ENCODE data around the gene LARP1. TPM values are rescaled to one million over a fixed set of nuclear protein-coding genes. Genes with fewer than 3 reads are reported as not detected.

LARP1 gene
- 335 and 338 TPM in 2 replicates for total RNA-seq

DNA sequence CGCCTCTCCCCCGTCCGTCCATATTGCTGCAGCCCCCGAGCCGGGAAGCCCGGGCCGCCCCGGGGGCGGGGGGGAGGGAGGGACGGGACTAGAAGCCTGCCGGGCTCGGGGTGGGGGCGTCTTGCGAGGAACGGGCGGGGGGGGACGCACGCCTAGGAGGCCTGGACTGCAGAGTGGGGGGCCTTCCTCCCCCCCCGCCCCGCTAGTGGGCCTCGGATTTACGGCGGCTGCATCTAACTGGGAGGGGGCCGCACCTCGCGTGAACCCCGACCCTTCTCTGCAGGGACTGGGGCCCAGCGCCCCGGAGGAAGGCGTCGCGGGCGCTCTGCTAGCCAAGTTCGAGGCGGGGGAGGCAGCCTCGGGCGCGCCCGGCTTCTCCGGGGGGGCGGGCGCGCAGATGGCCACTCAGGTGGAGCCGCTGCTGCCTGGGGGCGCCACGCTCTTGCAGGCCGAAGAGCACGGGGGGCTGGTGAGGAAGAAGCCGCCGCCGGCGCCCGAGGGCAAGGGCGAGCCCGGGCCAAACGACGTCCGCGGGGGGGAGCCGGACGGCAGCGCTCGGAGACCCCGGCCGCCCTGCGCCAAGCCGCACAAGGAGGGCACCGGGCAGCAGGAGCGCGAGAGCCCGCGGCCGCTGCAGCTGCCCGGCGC is at the start of gene LARP1:
Gene LARP1, plus strand, starts transcription at position 17 of the 648 bp plus-strand sequence. Its CDS starts 381 bp downstream, at position 398.
- Mint-ChIP-seq H3K4me1 (ENCODE audit: low read depth) (peaks cover 42% of the 10 kb centered on the region), H3K27ac (peak within 1 kb of the TSS; percentile 97), H3K27me3 (ENCODE audit: insufficient read depth) (peaks cover 1% of the 10 kb centered on the region), H3K36me3 (ENCODE audit: low read depth) (peaks cover 13% of the 10 kb centered on the region), H3K9me3 (no peaks in the 10 kb centered on the region), H3K4me3 (peak within 1 kb of the TSS; percentile 94)
- peak; percentile 4 for DNase-seq (ENCODE audit: low spot score)
- intact Hi-C loops (cut with micrococcal nuclease) = loop anchor here (1.0 to 10.0 kb wide), 10 partner anchors 27 to 717 kb away; partner anchors contain the start of genes CNOT8, FAM114A2, GALNT10 and GEMIN5

DNA sequence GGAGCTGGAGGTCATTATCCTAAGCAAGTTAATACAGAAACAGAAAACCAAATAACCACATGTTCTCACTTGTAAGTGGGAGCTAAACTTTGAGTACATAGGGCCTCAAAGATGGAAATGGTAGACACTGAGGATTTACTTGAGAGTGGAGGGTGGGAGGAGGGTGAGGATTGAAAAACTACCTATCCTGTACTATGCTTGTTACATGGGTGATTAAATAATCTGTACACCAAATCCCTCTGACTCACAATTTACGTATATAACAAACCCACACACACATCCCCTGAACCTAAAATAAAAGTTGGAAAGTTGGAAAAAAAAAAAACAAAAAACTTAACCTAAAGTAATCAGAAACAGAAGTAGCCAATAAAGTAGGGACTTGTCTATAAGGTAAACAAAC is 48.8 kb upstream of the LARP1 start:
- Mint-ChIP-seq H3K4me3 (no peak overlapping the region), H3K27ac (no peak overlapping the region), H3K4me1 (ENCODE audit: low read depth) (no peaks in the 10 kb centered on the region), H3K27me3 (ENCODE audit: insufficient read depth) (peaks cover 7% of the 10 kb centered on the region), H3K9me3 (no peaks in the 10 kb centered on the region), H3K36me3 (ENCODE audit: low read depth) (no peaks in the 10 kb centered on the region)
- DNase-seq (ENCODE audit: low spot score) = no peak
- intact Hi-C loops (cut with micrococcal nuclease) = no loop called here

DNA sequence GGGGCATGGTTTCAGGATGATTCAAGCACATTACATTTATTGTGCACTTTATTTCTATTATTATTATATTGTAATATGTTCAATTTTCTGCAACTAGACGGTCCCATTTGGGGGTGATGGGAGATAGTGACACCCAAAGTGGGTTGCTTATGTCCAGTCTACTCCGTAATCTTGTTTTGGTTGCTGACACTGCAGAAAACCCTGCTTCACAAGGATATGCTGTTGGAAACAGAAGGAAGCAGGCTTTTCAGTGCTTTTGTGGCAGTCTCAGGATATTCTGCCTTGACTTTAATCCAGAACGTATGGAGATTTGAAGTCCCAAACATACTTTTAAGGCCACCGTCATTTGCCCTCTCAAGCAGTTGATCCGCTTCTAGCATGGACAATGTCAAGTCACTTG is 47.5 kb upstream of the LARP1 start:
- Mint-ChIP-seq H3K27ac (no peak overlapping the region), H3K9me3 (no peaks in the 10 kb centered on the region), H3K36me3 (ENCODE audit: low read depth) (no peaks in the 10 kb centered on the region), H3K4me3 (no peak overlapping the region), H3K27me3 (ENCODE audit: insufficient read depth) (peaks cover 7% of the 10 kb centered on the region), H3K4me1 (ENCODE audit: low read depth) (no peaks in the 10 kb centered on the region)
- DNase-seq (ENCODE audit: low spot score) = no peak
- intact Hi-C loops (cut with micrococcal nuclease) = no loop called here

DNA sequence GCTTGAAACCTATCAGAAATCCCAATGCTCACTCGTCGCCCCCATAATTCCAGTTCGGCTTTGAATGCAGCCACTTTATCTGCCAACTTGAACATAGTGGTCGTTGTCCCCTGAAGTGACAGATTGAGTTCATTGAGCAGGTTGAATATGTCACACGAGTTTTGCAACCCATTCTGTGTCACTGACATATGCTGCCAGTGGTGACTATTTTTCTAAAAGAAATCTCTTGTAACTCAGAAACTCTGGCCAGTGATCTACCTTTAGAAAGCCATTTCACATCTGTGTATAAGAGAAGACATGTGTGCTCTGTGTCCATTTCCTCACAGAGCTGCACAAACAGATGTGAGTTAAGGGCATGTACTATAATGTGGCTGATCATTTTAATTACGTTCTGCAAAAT is 47.0 kb upstream of the LARP1 start:
- no peak overlapping the region for H3K27ac Mint-ChIP-seq
- intact Hi-C loops (cut with micrococcal nuclease) = no loop called here
- H3K36me3 Mint-ChIP-seq (ENCODE audit: low read depth) = no peaks in the 10 kb centered on the region
- no peak overlapping the region for H3K4me3 Mint-ChIP-seq
- no peaks in the 10 kb centered on the region for H3K4me1 Mint-ChIP-seq (ENCODE audit: low read depth)
- H3K9me3 Mint-ChIP-seq = no peaks in the 10 kb centered on the region
- DNase-seq (ENCODE audit: low spot score) = no peak
- peaks cover 7% of the 10 kb centered on the region for H3K27me3 Mint-ChIP-seq (ENCODE audit: insufficient read depth)

DNA sequence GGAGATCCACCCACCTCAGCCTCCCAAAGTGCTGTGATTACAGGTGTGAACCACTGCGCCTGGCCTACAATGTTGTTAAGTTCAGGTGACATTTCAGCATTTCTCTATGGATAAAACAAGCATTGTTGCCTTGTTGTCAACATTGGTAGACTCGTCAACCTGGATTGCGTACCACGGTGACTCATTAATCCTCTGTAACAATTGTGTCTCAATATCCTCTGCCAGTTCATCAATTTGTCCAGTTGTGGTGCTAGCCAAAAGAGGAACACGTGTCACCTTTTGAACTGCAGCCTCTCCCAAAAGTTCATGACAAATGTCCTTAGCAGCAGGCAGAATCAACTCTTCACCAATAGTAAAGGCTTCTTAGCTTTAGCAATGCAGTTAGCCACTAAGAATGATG is 46.3 kb upstream of the LARP1 start:
- DNase-seq (ENCODE audit: low spot score) = no peak
- intact Hi-C loops (cut with micrococcal nuclease) = no loop called here
- H3K4me3 Mint-ChIP-seq = no peak overlapping the region
- no peak overlapping the region for H3K27ac Mint-ChIP-seq
- peaks cover 7% of the 10 kb centered on the region for H3K27me3 Mint-ChIP-seq (ENCODE audit: insufficient read depth)
- H3K4me1 Mint-ChIP-seq (ENCODE audit: low read depth) = no peaks in the 10 kb centered on the region
- no peaks in the 10 kb centered on the region for H3K9me3 Mint-ChIP-seq
- H3K36me3 Mint-ChIP-seq (ENCODE audit: low read depth) = no peaks in the 10 kb centered on the region

DNA sequence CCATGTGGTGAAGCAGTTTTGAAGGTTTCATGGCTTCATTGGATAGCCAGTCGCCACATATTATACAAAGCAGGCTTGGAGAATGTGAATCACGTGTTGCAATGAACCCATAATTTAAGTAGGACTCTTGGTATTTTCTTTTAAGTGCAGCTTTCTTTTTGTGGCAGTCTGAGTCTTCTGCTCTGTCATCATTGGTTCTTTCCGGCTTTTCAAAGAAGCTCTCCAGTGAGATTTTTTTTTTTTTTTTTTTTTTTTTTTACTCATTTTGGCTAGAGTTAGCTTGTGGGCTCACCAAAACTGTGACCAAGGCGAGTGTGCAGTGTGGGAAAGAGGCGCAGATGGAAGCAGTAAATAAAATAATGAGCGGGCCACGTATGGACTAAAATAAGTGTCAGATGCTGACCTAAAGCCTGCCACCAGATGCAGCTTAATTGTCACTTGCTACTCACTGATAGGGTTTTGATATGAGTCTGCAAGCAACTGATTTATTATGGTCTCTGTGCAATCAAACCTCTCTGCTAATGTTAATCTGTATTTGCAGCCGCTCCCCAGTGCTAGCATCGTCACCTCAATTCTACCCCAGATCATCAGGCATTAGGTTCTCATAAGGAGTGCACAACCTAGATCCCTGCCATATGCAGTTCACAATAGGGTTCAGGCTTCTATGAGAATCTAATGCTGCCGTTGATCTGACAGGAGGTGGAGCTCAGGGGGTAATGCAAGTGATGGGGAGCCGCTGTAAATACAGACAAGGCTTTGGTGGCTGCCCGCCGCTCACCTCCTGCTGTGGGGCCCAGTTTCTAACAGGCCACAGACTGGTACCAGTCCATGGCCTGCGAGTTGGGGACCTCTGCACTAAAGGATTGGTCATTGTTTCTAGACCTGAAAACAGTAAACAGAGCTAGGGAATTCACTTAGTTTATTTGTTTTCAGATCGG is 45.5 kb upstream of the LARP1 start:
- Mint-ChIP-seq H3K27me3 (ENCODE audit: insufficient read depth) (peaks cover 7% of the 10 kb centered on the region), H3K4me3 (no peak overlapping the region), H3K4me1 (ENCODE audit: low read depth) (peaks cover 6% of the 10 kb centered on the region), H3K36me3 (ENCODE audit: low read depth) (no peaks in the 10 kb centered on the region), H3K9me3 (no peaks in the 10 kb centered on the region), H3K27ac (no peak overlapping the region)
- no peak for DNase-seq (ENCODE audit: low spot score)
- intact Hi-C loops (cut with micrococcal nuclease) = no loop called here

DNA sequence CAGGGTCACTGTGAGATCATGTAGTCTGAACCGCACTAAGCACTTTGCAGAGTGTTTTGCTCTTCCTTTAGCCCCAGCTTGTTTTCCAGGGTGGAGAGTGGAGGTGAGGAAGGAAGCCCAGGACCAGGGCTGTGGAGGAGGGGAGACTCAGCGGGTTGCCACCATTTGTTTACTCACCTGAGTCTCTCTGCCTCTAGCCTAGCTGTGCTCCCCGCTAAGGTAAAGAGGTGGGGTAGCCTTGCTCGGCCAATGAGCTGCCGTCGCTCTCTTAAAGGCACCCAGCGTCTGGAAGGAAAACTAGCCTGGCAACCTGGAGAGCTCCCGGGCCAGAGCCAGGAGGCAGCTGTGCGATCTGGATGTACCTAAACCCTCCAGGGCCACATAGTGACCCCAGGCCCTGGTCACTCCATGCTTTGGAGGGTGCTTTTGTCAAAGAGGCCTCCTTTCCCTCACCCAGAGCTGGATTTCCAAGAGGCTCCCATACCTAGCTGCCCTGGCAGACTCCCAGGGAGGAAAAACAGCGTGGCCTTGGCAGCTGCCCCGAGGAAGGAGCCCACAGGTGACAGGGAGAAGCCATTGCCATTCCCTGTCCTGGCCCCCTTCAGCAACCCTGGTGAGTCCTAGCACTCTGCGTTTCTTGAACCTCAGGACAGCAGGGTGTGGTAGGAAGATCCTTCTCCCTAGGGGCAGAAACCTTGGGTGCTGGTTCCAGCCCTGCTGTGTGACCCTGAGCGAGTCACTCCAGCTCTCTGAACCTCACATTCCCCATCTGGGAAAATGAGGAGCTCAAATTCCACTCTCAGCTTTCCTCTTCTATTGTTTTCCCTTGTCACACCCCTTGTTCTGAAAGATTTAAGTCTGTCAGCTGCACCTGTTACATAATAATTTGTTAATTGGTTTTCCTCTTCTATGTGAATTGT is 42.4 kb upstream of the LARP1 start:
- peaks cover 2% of the 10 kb centered on the region for H3K27me3 Mint-ChIP-seq (ENCODE audit: insufficient read depth)
- no peak overlapping the region for H3K4me3 Mint-ChIP-seq
- intact Hi-C loops (cut with micrococcal nuclease) = no loop called here
- peaks cover 7% of the 10 kb centered on the region for H3K4me1 Mint-ChIP-seq (ENCODE audit: low read depth)
- no peak overlapping the region for H3K27ac Mint-ChIP-seq
- no peak for DNase-seq (ENCODE audit: low spot score)
- no peaks in the 10 kb centered on the region for H3K36me3 Mint-ChIP-seq (ENCODE audit: low read depth)
- H3K9me3 Mint-ChIP-seq = no peaks in the 10 kb centered on the region

DNA sequence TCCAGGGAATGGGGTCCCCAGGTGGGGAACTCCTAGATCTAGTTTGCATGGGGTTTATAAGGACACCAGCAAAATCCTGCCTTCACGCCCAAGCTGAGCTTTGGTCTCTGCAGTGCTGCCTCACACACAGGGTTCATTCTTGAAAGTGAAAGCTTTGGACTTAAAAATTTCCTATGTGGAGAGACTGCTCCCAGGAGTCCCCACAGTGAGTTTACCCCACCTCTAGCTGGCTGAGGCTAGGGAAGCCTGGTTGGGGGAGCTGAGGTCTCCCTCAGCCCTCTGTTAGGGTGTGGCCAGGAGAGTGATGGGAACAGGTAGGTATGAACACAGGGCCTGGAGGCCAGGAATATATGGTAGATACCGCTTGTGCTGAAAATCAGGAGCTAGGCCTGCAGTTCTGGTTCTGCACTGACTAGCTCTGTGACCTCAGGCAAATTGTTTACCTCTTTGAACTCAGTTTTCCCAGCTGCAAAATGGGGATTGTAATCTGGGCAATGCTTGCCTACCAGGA is 41.5 kb upstream of the LARP1 start:
- intact Hi-C loops (cut with micrococcal nuclease) = no loop called here
- peaks cover 7% of the 10 kb centered on the region for H3K4me1 Mint-ChIP-seq (ENCODE audit: low read depth)
- H3K27ac Mint-ChIP-seq = no peak overlapping the region
- H3K4me3 Mint-ChIP-seq = no peak overlapping the region
- H3K27me3 Mint-ChIP-seq (ENCODE audit: insufficient read depth) = peaks cover 2% of the 10 kb centered on the region
- no peaks in the 10 kb centered on the region for H3K9me3 Mint-ChIP-seq
- H3K36me3 Mint-ChIP-seq (ENCODE audit: low read depth) = no peaks in the 10 kb centered on the region
- DNase-seq (ENCODE audit: low spot score) = no peak

DNA sequence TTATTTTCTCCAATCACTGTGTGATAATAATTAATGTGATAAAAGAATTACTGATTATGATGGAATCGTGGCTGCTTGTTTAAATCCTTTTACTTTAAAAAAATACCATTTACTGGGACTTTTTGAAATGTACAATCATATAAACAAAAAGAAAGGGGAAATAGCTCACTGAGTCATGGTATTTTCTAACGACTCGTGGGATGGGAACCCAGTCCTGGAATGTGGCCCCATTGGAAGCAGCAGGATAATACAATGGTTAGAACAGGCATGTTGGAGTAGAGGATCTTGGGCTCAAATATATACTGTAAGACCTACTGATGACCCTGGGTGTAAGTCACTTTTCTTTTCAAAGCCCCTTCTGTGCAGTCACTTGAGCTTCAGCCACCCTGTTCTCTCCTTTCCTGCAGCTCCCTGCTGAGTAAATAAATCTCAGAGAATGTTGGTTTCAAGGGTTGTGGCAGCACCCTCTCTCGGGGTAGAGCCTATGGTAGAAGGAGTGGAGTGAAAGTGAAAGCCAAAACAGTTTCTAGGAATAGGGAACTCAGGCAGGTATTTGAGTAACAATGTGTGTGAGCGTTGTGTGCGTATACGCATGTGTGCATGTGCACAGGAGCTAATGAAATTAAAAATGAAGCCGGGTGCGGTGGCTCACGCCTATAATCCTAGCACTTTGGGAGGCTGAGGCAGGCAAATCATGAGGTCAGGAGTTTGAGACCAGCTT is 40.8 kb upstream of the LARP1 start:
- Mint-ChIP-seq H3K27ac (no peak overlapping the region), H3K27me3 (ENCODE audit: insufficient read depth) (peaks cover 2% of the 10 kb centered on the region), H3K4me3 (no peak overlapping the region), H3K9me3 (no peaks in the 10 kb centered on the region), H3K4me1 (ENCODE audit: low read depth) (peaks cover 7% of the 10 kb centered on the region), H3K36me3 (ENCODE audit: low read depth) (no peaks in the 10 kb centered on the region)
- peak; percentile 1 for DNase-seq (ENCODE audit: low spot score)
- intact Hi-C loops (cut with micrococcal nuclease) = no loop called here

DNA sequence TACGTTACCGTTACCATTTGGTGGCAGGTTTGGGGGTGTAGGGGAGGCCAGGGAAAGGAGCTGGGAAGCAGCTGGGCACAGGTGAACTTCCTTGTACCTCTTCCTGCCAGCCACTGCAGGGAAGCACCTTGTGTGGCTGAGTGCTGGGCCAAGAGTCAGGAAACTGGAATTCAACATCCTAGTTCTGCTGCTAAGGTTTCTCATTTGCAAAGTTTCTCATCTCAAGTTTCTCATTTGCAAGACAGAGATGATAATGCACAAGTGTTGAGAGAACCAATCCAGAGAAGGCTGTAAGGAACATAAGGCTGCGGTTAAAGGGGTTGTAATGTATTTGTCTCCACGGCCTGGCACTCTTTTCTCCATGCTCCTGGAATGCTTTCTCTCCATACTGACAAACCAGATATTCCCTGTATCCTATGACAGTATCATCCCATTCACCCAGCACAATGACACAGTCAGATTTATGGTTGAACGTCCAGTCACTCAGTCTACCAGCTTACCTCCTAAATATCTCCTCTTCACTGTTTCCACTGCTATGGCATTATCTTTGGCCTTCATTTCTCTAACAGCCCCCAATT is 33.6 kb upstream of the LARP1 start:
- Mint-ChIP-seq H3K4me1 (ENCODE audit: low read depth) (no peaks in the 10 kb centered on the region), H3K27ac (no peak overlapping the region), H3K27me3 (ENCODE audit: insufficient read depth) (peaks cover 3% of the 10 kb centered on the region), H3K9me3 (no peaks in the 10 kb centered on the region), H3K36me3 (ENCODE audit: low read depth) (no peaks in the 10 kb centered on the region), H3K4me3 (no peak overlapping the region)
- no peak for DNase-seq (ENCODE audit: low spot score)
- intact Hi-C loops (cut with micrococcal nuclease) = no loop called here

DNA sequence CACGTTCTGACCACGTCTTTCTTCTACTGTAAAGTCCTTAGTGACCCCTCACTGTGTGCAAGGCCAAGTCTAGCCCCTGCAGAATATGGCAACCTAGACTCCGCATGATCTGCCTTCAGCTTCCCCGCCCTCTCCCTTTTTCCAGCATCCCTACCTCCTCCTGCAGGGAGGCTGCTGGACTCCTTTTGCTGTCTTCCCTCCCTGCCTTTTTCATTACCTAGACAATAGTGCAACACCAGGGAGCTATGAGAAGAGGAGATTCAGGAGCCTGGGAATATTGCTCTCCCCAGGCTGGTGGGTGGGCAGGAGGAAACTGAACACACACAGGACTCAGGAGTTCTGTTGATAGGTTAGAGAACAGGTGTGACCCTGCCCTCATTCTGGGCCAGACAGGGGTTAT is 33.1 kb upstream of the LARP1 start:
- H3K36me3 Mint-ChIP-seq (ENCODE audit: low read depth) = no peaks in the 10 kb centered on the region

DNA sequence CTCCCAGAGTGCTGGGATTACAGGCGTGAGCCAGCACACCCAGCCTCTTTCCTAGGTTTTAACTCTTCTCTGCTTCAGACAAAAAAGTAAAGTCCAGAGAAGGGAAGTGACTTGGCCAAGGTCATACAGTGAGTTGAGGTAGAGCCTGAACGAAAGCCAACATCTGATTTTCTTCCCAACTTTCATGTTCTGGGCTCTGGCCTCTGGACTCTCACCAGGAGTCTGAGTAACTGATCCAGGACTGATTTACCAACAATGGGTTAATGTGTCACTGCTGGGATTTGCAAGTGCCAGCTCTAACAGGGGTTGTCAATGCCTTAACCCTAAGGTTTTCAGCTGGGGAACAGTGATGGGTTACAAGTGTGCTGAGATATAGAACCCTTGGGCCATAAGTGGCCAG is 32.2 kb upstream of the LARP1 start:
- H3K27me3 Mint-ChIP-seq (ENCODE audit: insufficient read depth) = peaks cover 3% of the 10 kb centered on the region
- no peak overlapping the region for H3K27ac Mint-ChIP-seq
- no peak overlapping the region for H3K4me3 Mint-ChIP-seq
- no peaks in the 10 kb centered on the region for H3K9me3 Mint-ChIP-seq
- no peaks in the 10 kb centered on the region for H3K4me1 Mint-ChIP-seq (ENCODE audit: low read depth)
- DNase-seq (ENCODE audit: low spot score) = no peak
- intact Hi-C loops (cut with micrococcal nuclease) = no loop called here
- no peaks in the 10 kb centered on the region for H3K36me3 Mint-ChIP-seq (ENCODE audit: low read depth)

More for the DNA sequence above, 33.1 kb upstream of the LARP1 start:
- no peaks in the 10 kb centered on the region for H3K9me3 Mint-ChIP-seq
- intact Hi-C loops (cut with micrococcal nuclease) = no loop called here
- no peak overlapping the region for H3K4me3 Mint-ChIP-seq
- no peaks in the 10 kb centered on the region for H3K4me1 Mint-ChIP-seq (ENCODE audit: low read depth)
- H3K27ac Mint-ChIP-seq = no peak overlapping the region
- DNase-seq (ENCODE audit: low spot score) = no peak
- H3K27me3 Mint-ChIP-seq (ENCODE audit: insufficient read depth) = peaks cover 3% of the 10 kb centered on the region
